Muscle layer of colon (tissue), 2 donors: ENCODE data around the gene TM4SF1.

Experiments
- H3K27ac ChIP-seq: one replicate; pipeline ENCODE4 v1.7.0; 2013; ENCODE audit warnings: low read depth, mild to moderate bottlenecking, low read length, moderate library complexity
- H3K27me3 ChIP-seq, 2 donors: one replicate each; pipeline ENCODE4 v1.7.0; 2013; ENCODE audit warnings: low read length in 2 of 2, mild to moderate bottlenecking in 2 of 2; ENCODE audit not compliant: insufficient read depth in 2 of 2, control insufficient read depth in 1 of 2
- H3K36me3 ChIP-seq: one replicate; pipeline ENCODE4 v1.7.0; 2013; ENCODE audit warnings: mild to moderate bottlenecking, low read length; ENCODE audit not compliant: insufficient read depth
- H3K4me1 ChIP-seq: one replicate; pipeline ENCODE4 v1.7.0; 2013; ENCODE audit warnings: mild to moderate bottlenecking, low read length; ENCODE audit not compliant: insufficient read depth
- H3K4me3 ChIP-seq, 2 donors: one replicate each; pipeline ENCODE4 v1.7.0; 2013; ENCODE audit warnings: low read length in 2 of 2, low read depth in 1 of 2, mild to moderate bottlenecking in 1 of 2, moderate library complexity in 1 of 2
- H3K9ac ChIP-seq: one replicate; pipeline ENCODE4 v1.7.0; 2013; ENCODE audit warnings: low read length
- H3K9me3 ChIP-seq: one replicate; pipeline ENCODE4 v1.7.0; 2013; ENCODE audit warnings: mild to moderate bottlenecking, low read length
- donor health status: abdominal sarcoma.
- donor health status: Adenocarcinoma of cecum.

Gene TM4SF1

GRCh38 chr3:149377408-149378364 lies at the start of gene TM4SF1:
TSS of gene TM4SF1 (minus strand) at chr3:149377649. CDS start at chr3:149377547, 102 bp downstream.
- H3K27ac ChIP-seq = no peak within 1 kb of the TSS
- H3K9ac ChIP-seq = no peak within 1 kb of the TSS
- no peaks in the 10 kb centered on the region for H3K27me3 ChIP-seq
- H3K4me3 ChIP-seq = no peak within 1 kb of the TSS
- no peaks in the 10 kb centered on the region for H3K9me3 ChIP-seq
- no peaks in the 10 kb centered on the region for H3K36me3 ChIP-seq
- H3K4me1 ChIP-seq = peaks cover 5% of the 10 kb centered on the region

- H3K4me1 ChIP-seq = no peaks in the 10 kb centered on the region
- no peak overlapping the region for H3K9ac ChIP-seq
- no peaks in the 10 kb centered on the region for H3K27me3 ChIP-seq
- no peak overlapping the region for H3K4me3 ChIP-seq
- H3K9me3 ChIP-seq = no peaks in the 10 kb centered on the region
- no peak overlapping the region for H3K27ac ChIP-seq
- H3K36me3 ChIP-seq = no peaks in the 10 kb centered on the region
Measured at GRCh38 chr3:149426325-149426724, 48.9 kb upstream of the TM4SF1 start.

- Histone ChIP-seq H3K4me1 (no peaks in the 10 kb centered on the region), H3K27me3 (no peaks in the 10 kb centered on the region), H3K27ac (no peak overlapping the region), H3K36me3 (no peaks in the 10 kb centered on the region), H3K9ac (no peak overlapping the region), H3K9me3 (no peaks in the 10 kb centered on the region), H3K4me3 (no peak overlapping the region)
Measured at GRCh38 chr3:149424918-149425317, 47.5 kb upstream of the TM4SF1 start.

GRCh38 chr3:149421764-149422163 lies 44.3 kb upstream of the TM4SF1 start:
- no peak overlapping the region for H3K9ac ChIP-seq
- H3K36me3 ChIP-seq = no peaks in the 10 kb centered on the region
- H3K4me3 ChIP-seq = no peak overlapping the region
- H3K9me3 ChIP-seq = no peaks in the 10 kb centered on the region
- H3K4me1 ChIP-seq = no peaks in the 10 kb centered on the region
- no peak overlapping the region for H3K27ac ChIP-seq
- no peaks in the 10 kb centered on the region for H3K27me3 ChIP-seq

- H3K9me3 ChIP-seq = no peaks in the 10 kb centered on the region
- no peaks in the 10 kb centered on the region for H3K27me3 ChIP-seq
- H3K4me3 ChIP-seq = no peak overlapping the region
- no peak overlapping the region for H3K27ac ChIP-seq
- no peaks in the 10 kb centered on the region for H3K36me3 ChIP-seq
- H3K9ac ChIP-seq = no peak overlapping the region
- no peaks in the 10 kb centered on the region for H3K4me1 ChIP-seq
Measured at GRCh38 chr3:149419816-149420215, 42.4 kb upstream of the TM4SF1 start.

GRCh38 chr3:149417727-149418126 lies 40.3 kb upstream of the TM4SF1 start:
- no peak overlapping the region for H3K4me3 ChIP-seq
- no peaks in the 10 kb centered on the region for H3K27me3 ChIP-seq
- no peaks in the 10 kb centered on the region for H3K9me3 ChIP-seq
- H3K9ac ChIP-seq = no peak overlapping the region
- H3K36me3 ChIP-seq = no peaks in the 10 kb centered on the region
- no peaks in the 10 kb centered on the region for H3K4me1 ChIP-seq
- no peak overlapping the region for H3K27ac ChIP-seq

- Histone ChIP-seq H3K9me3 (no peaks in the 10 kb centered on the region), H3K27me3 (no peaks in the 10 kb centered on the region), H3K4me3 (no peak overlapping the region), H3K36me3 (no peaks in the 10 kb centered on the region), H3K27ac (no peak overlapping the region), H3K4me1 (no peaks in the 10 kb centered on the region), H3K9ac (no peak overlapping the region)
Measured at GRCh38 chr3:149417174-149417573, 39.7 kb upstream of the TM4SF1 start.

GRCh38 chr3:149415484-149415883 lies 38.0 kb upstream of the TM4SF1 start:
- H3K4me1 ChIP-seq = no peaks in the 10 kb centered on the region
- no peak overlapping the region for H3K4me3 ChIP-seq
- no peak overlapping the region for H3K27ac ChIP-seq
- H3K27me3 ChIP-seq = no peaks in the 10 kb centered on the region
- no peaks in the 10 kb centered on the region for H3K9me3 ChIP-seq
- H3K9ac ChIP-seq = no peak overlapping the region
- no peaks in the 10 kb centered on the region for H3K36me3 ChIP-seq

GRCh38 chr3:149414557-149415231 lies 37.2 kb upstream of the TM4SF1 start:
- Histone ChIP-seq H3K9ac (no peak overlapping the region), H3K27me3 (no peaks in the 10 kb centered on the region), H3K9me3 (no peaks in the 10 kb centered on the region), H3K36me3 (no peaks in the 10 kb centered on the region), H3K27ac (no peak overlapping the region), H3K4me1 (no peaks in the 10 kb centered on the region), H3K4me3 (no peak overlapping the region)

- Histone ChIP-seq H3K9ac (no peak overlapping the region), H3K27ac (no peak overlapping the region), H3K27me3 (no peaks in the 10 kb centered on the region), H3K4me1 (no peaks in the 10 kb centered on the region), H3K4me3 (no peak overlapping the region), H3K36me3 (no peaks in the 10 kb centered on the region), H3K9me3 (no peaks in the 10 kb centered on the region)
Measured at GRCh38 chr3:149411583-149411982, 34.1 kb upstream of the TM4SF1 start.

- H3K9me3 ChIP-seq = no peaks in the 10 kb centered on the region
- H3K4me3 ChIP-seq = no peak overlapping the region
- no peaks in the 10 kb centered on the region for H3K36me3 ChIP-seq
- no peak overlapping the region for H3K27ac ChIP-seq
- H3K4me1 ChIP-seq = no peaks in the 10 kb centered on the region
- no peaks in the 10 kb centered on the region for H3K27me3 ChIP-seq
- H3K9ac ChIP-seq = no peak overlapping the region
Measured at GRCh38 chr3:149409351-149409750, 31.9 kb upstream of the TM4SF1 start.
